GM19463 (cell line): Measurements from ENCODE around the gene TMEM126B.
"Not testable (repeated sequence)": the region's sequence is repeated elsewhere in the genome, so short reads cannot be mapped to it uniquely, and the experiment has no call there.

Source experiments
- ATAC-seq: cut with Tn5 transposase; IDR thresholded peaks from one replicate; pipeline ENCODE4 v1.9.1; 2021; ENCODE audit warnings: mild to moderate bottlenecking, moderate library complexity; ENCODE audit not compliant: unreplicated experiment

Gene TMEM126B

GRCh38 chr11:85627998-85628770, at the start of gene TMEM126B:
Gene TMEM126B (plus strand): TSS chr11:85628593. CDS start chr11:85628608, 15 bp downstream.
- ATAC-seq = peak; percentile 98

GRCh38 chr11:85582111-85582510, 46.3 kb upstream of the TMEM126B start:
- no peak for ATAC-seq

GRCh38 chr11:85589373-85589772, 39.0 kb upstream of the TMEM126B start:
- ATAC-seq = no peak

- no peak for ATAC-seq
These were observed 37.4 kb upstream of the TMEM126B start for GRCh38 chr11:85590848-85591483.

GRCh38 chr11:85595285-85595884, 33.0 kb upstream of the TMEM126B start:
- ATAC-seq = peak; percentile 62

GRCh38 chr11:85596886-85597285, 31.5 kb upstream of the TMEM126B start:
- no peak for ATAC-seq

GRCh38 chr11:85599083-85599482, 29.3 kb upstream of the TMEM126B start:
- ATAC-seq = no peak

- ATAC-seq = no peak
These were observed 25.7 kb upstream of the TMEM126B start for GRCh38 chr11:85602526-85603213.

- no peak for ATAC-seq
These were observed 25.2 kb upstream of the TMEM126B start for GRCh38 chr11:85603220-85603619.

- ATAC-seq = not testable (repeated sequence)
These were observed 22.2 kb upstream of the TMEM126B start for GRCh38 chr11:85606237-85606636.

GRCh38 chr11:85608621-85609020, 19.8 kb upstream of the TMEM126B start:
- not testable (repeated sequence) for ATAC-seq

- ATAC-seq = not testable (repeated sequence)
These were observed 19.1 kb upstream of the TMEM126B start for GRCh38 chr11:85609286-85609685.

- not testable (repeated sequence) for ATAC-seq
These were observed 16.8 kb upstream of the TMEM126B start for GRCh38 chr11:85611643-85612042.

- no peak for ATAC-seq
These were observed 8.9 kb upstream of the TMEM126B start for GRCh38 chr11:85619499-85619898.

GRCh38 chr11:85620256-85620655, 8.1 kb upstream of the TMEM126B start:
- ATAC-seq = no peak

GRCh38 chr11:85626496-85626895, 1.9 kb upstream of the TMEM126B start:
- no peak for ATAC-seq

- no peak for ATAC-seq
These were observed 928 bp upstream of the TMEM126B start, which contains the start of gene DLG2 for GRCh38 chr11:85627332-85627997. Gene DLG2 (minus strand): TSS chr11:85627344.

- ATAC-seq = peak; percentile 3
These were observed 463 bp downstream of the TMEM126B start for GRCh38 chr11:85628771-85629341.

- ATAC-seq = no peak
These were observed 6.4 kb downstream of the TMEM126B start for GRCh38 chr11:85634747-85635146.

- no peak for ATAC-seq
These were observed 14.8 kb downstream of the TMEM126B start for GRCh38 chr11:85643191-85643614.
